Measurements from ENCODE around the gene TP73.

TP73 gene

GRCh38 chr1:3651930-3652547 lies at the start of gene TP73:
TP73 (plus strand) TSS chr1:3652516; CDS start chr1:3682366, 29,850 bp downstream.
- no peak for DNase-seq (ENCODE audit: low read depth in 2 of 2)

- no peak for DNase-seq (ENCODE audit: low read depth in 2 of 2)
These were observed 49.2 kb upstream of the TP73 start for GRCh38 chr1:3603156-3603555.

GRCh38 chr1:3603571-3604467 lies 48.5 kb upstream of the TP73 start:
- no peak for DNase-seq (ENCODE audit: low read depth in 2 of 2)

- DNase-seq (ENCODE audit: low read depth in 2 of 2), result no peak
These were observed 47.8 kb upstream of the TP73 start for GRCh38 chr1:3604468-3604974.

GRCh38 chr1:3604997-3605823 lies 47.1 kb upstream of the TP73 start:
- DNase-seq (ENCODE audit: low read depth in 2 of 2), result no peak

GRCh38 chr1:3606779-3607702 lies 45.3 kb upstream of the TP73 start:
- DNase-seq (ENCODE audit: low read depth in 2 of 2), result no peak

GRCh38 chr1:3607703-3608065 lies 44.6 kb upstream of the TP73 start:
- DNase-seq (ENCODE audit: low read depth in 2 of 2), result no peak

GRCh38 chr1:3608154-3608553 lies 44.2 kb upstream of the TP73 start:
- no peak for DNase-seq (ENCODE audit: low read depth in 2 of 2)

GRCh38 chr1:3609016-3609768 lies 43.1 kb upstream of the TP73 start:
- DNase-seq (ENCODE audit: low read depth in 2 of 2), result no peak

- no peak for DNase-seq (ENCODE audit: low read depth in 2 of 2)
These were observed 42.4 kb upstream of the TP73 start for GRCh38 chr1:3609769-3610526.

GRCh38 chr1:3610527-3611169 lies 41.7 kb upstream of the TP73 start:
- no peak for DNase-seq (ENCODE audit: low read depth in 2 of 2)

- peak in 1 of 2 donors; percentile 41 for DNase-seq (ENCODE audit: low read depth in 2 of 2)
These were observed 40.9 kb upstream of the TP73 start, which contains the start of gene MEGF6 for GRCh38 chr1:3611170-3612019. MEGF6 (minus strand) TSS chr1:3611508; CDS start chr1:3611268, 240 bp downstream.

- DNase-seq (ENCODE audit: low read depth in 2 of 2), result no peak
These were observed 40.2 kb upstream of the TP73 start for GRCh38 chr1:3612123-3612522.

- DNase-seq (ENCODE audit: low read depth in 2 of 2), result no peak
These were observed 37.3 kb upstream of the TP73 start for GRCh38 chr1:3614755-3615742.

GRCh38 chr1:3616861-3617260 lies 35.5 kb upstream of the TP73 start:
- no peak for DNase-seq (ENCODE audit: low read depth in 2 of 2)

GRCh38 chr1:3617806-3618345 lies 34.4 kb upstream of the TP73 start:
- no peak for DNase-seq (ENCODE audit: low read depth in 2 of 2)

- DNase-seq (ENCODE audit: low read depth in 2 of 2), result no peak
These were observed 33.8 kb upstream of the TP73 start for GRCh38 chr1:3618531-3618880.
